ENCODE measurements around the gene PSMB3. TPM values are rescaled to one million over a fixed set of nuclear protein-coding genes. Genes with fewer than 3 reads are reported as not detected.

PSMB3 gene
- total and polyA plus RNA-seq, 2 donors from 2014 or later = 156 to 347 TPM

DNA sequence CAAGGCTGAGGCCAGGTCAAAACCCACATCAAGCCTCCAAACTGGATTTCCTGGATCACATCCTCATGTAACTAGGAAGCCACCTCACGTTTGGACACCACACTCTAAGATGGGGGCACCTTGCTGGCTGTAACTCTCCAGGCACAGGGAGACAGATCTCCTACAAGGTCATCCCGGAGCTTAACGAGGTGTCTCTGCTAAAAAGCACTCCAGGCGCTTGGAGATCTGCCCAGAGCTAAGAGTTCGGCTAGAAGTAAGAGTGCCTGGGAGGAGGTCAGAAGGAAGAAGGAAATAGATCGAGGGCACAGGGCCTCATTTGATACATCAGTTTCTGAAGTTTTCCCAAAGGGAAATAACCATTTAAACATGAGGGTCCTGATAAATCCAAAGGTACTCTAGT lies 15.9 kb downstream of the PSMB3 start:
- FAIRE-seq (no peak), DNase-seq (no peak)
- Histone ChIP-seq H3K9me3 (ENCODE audit: control insufficient read depth in 2 of 3, insufficient read depth in 1 of 3, low read length in 3 of 3) (no peaks in the 10 kb centered on the region), H3K4me1 (ENCODE audit: control insufficient read depth in 2 of 3, insufficient read depth in 2 of 3, low read depth in 1 of 3, low read length in 3 of 3) (no peaks in the 10 kb centered on the region), H3K27me3 (ENCODE audit: control insufficient read depth, insufficient read depth, low read length) (no peaks in the 10 kb centered on the region), H3K36me3 (ENCODE audit: control insufficient read depth in 2 of 3, insufficient read depth in 3 of 3, low read length in 3 of 3) (peaks cover 5 to 74% (median 46%) of the 10 kb centered on the region in 3 donors), H3K27ac (ENCODE audit: low read depth in 2 of 2, low read length in 2 of 2) (no peak overlapping the region), H3K9ac (ENCODE audit: low read length in 3 of 3) (no peak overlapping the region), H3K4me3 (ENCODE audit: low read length in 3 of 3) (no peak overlapping the region)
- intact Hi-C loops (cut with DNase I) = no loop called here
- TF ChIP-seq, protein P1, sequence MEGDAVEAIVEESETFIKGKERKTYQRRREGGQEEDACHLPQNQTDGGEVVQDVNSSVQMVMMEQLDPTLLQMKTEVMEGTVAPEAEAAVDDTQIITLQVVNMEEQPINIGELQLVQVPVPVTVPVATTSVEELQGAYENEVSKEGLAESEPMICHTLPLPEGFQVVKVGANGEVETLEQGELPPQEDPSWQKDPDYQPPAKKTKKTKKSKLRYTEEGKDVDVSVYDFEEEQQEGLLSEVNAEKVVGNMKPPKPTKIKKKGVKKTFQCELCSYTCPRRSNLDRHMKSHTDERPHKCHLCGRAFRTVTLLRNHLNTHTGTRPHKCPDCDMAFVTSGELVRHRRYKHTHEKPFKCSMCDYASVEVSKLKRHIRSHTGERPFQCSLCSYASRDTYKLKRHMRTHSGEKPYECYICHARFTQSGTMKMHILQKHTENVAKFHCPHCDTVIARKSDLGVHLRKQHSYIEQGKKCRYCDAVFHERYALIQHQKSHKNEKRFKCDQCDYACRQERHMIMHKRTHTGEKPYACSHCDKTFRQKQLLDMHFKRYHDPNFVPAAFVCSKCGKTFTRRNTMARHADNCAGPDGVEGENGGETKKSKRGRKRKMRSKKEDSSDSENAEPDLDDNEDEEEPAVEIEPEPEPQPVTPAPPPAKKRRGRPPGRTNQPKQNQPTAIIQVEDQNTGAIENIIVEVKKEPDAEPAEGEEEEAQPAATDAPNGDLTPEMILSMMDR (IDR thresholded peaks at IDR 0.05; ENCODE audit: borderline replicate concordance, extremely low read depth, insufficient read depth) = no peak

DNA sequence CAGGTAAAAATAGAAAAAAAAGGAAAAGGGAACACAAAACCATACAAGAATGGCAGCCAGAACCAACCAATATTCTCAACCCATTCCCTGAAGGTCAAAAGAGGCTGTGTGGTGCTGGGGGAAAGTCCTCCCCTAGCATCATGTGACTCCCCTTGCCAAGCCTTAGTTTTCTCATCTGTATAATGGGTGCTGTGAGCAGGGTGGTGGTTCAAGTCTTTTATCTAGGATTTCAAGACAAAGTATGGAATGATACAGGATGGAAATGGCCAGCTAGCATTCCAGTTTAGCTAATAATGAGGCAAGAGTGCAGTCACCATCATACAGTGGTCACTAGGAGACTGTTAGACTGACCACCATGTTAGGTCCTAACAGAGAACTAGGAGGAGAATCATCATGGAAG lies 20.7 kb downstream of the PSMB3 start:
- DNase-seq = no peak
- TF ChIP-seq, protein P1 (IDR thresholded peaks at IDR 0.05; ENCODE audit: borderline replicate concordance, extremely low read depth, insufficient read depth) = no peak

DNA sequence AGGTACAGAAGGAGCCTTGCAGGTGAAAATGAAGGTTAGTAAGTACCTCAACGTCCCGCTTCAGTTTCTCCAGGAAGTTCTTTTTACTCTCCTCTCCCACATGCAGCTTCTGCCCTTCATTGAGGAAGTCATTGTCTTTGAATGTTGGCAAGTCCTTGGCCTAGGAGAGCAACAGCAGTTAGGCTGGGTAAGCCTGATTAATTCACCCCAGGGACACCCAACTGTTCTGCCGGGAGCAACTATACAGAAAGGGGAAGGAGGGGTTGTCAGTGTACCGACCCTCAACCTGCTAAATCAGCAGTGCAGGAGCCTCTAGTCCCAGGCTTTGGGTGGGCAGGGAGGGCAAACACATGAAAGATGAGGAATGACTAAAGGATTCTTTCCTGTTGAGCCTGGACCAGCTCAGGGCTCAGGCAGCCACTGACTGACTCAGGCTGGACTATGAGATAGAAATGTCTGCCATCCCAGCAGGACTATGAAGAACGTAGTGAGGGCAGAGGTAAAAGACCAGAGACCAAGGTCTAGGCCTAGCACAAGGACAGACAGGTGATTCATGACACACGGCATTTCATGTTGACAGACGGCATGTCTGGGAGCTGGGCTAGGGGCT lies 25.2 kb downstream of the PSMB3 start:
- Histone ChIP-seq H3K27me3 (ENCODE audit: control insufficient read depth, insufficient read depth, low read length) (no peaks in the 10 kb centered on the region), H3K9ac (ENCODE audit: low read length in 3 of 3) (no peak overlapping the region), H3K36me3 (ENCODE audit: control insufficient read depth in 2 of 3, insufficient read depth in 3 of 3, low read length in 3 of 3) (peaks cover 19 to 84% (median 63%) of the 10 kb centered on the region in 3 donors), H3K27ac (ENCODE audit: low read depth in 2 of 2, low read length in 2 of 2) (no peak overlapping the region), H3K9me3 (ENCODE audit: control insufficient read depth in 2 of 3, insufficient read depth in 1 of 3, low read length in 3 of 3) (no peaks in the 10 kb centered on the region), H3K4me3 (ENCODE audit: low read length in 3 of 3) (no peak overlapping the region), H3K4me1 (ENCODE audit: control insufficient read depth in 2 of 3, insufficient read depth in 2 of 3, low read depth in 1 of 3, low read length in 3 of 3) (no peaks in the 10 kb centered on the region)
- intact Hi-C loops (cut with DNase I) = no loop called here
- FAIRE-seq (no peak), DNase-seq (no peak)
- TF ChIP-seq, protein P1 (IDR thresholded peaks at IDR 0.05; ENCODE audit: borderline replicate concordance, extremely low read depth, insufficient read depth) = no peak

More for the DNA sequence above, 20.7 kb downstream of the PSMB3 start:
- no peak overlapping the region for H3K9ac ChIP-seq (ENCODE audit: low read length in 3 of 3)
- no peaks in the 10 kb centered on the region for H3K27me3 ChIP-seq (ENCODE audit: control insufficient read depth, insufficient read depth, low read length)
- no peak overlapping the region for H3K27ac ChIP-seq (ENCODE audit: low read depth in 2 of 2, low read length in 2 of 2)
- FAIRE-seq = no peak
- no peaks in the 10 kb centered on the region for H3K9me3 ChIP-seq (ENCODE audit: control insufficient read depth in 2 of 3, insufficient read depth in 1 of 3, low read length in 3 of 3)
- H3K4me3 ChIP-seq (ENCODE audit: low read length in 3 of 3) = no peak overlapping the region
- no peaks in the 10 kb centered on the region for H3K4me1 ChIP-seq (ENCODE audit: control insufficient read depth in 2 of 3, insufficient read depth in 2 of 3, low read depth in 1 of 3, low read length in 3 of 3)
- intact Hi-C loops (cut with DNase I) = no loop called here
- H3K36me3 ChIP-seq (ENCODE audit: control insufficient read depth in 2 of 3, insufficient read depth in 3 of 3, low read length in 3 of 3) = peaks cover 10 to 76% (median 55%) of the 10 kb centered on the region in 3 donors
